Mammary epithelial cell (primary cell): ENCODE measurements around the gene CNTNAP2.

Experiments
- EZH2 ChIP-seq: IDR thresholded peaks from 2 replicates; pipeline ENCODE4 v1.6.1; 2012; ENCODE audit warnings: low read length, inconsistent platforms, borderline replicate concordance
- TF ChIP-seq, protein P1 (sequence below), 2 donors: IDR thresholded peaks in 1 of 2; conservative IDR thresholded peaks in 1 of 2; 2 replicates each; pipeline ENCODE4 v1.5.1; 2011 to 2012; ENCODE audit warnings: inconsistent platforms in 2 of 2, low read length in 2 of 2, mild to moderate bottlenecking in 2 of 2, control low read depth in 1 of 2, low read depth in 1 of 2; ENCODE audit not compliant: insufficient read depth in 1 of 2; ENCODE audit errors: extremely low read depth in 1 of 2

DNA sequence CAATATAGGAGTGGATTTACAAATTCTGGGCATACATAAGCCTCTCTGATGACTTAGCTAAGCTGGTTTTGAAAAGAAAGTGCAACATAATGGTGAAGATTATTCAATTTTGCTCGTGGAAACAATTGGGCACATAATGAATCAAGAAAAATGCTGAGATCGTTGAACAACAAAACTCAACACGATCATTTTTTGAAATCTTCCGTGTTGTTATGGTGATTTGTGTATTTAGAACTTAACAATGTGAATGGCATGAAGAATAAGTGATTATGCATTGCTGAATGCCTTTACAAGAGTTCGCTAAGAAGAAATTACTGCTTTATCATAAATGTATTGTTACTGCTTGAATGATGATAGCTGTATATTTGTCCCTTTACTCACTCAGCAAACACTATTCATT is 875.0 kb downstream of the CNTNAP2 start:
- TF ChIP-seq, protein P1, sequence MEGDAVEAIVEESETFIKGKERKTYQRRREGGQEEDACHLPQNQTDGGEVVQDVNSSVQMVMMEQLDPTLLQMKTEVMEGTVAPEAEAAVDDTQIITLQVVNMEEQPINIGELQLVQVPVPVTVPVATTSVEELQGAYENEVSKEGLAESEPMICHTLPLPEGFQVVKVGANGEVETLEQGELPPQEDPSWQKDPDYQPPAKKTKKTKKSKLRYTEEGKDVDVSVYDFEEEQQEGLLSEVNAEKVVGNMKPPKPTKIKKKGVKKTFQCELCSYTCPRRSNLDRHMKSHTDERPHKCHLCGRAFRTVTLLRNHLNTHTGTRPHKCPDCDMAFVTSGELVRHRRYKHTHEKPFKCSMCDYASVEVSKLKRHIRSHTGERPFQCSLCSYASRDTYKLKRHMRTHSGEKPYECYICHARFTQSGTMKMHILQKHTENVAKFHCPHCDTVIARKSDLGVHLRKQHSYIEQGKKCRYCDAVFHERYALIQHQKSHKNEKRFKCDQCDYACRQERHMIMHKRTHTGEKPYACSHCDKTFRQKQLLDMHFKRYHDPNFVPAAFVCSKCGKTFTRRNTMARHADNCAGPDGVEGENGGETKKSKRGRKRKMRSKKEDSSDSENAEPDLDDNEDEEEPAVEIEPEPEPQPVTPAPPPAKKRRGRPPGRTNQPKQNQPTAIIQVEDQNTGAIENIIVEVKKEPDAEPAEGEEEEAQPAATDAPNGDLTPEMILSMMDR (conservative IDR thresholded peaks at IDR 0.05 in 1 of 2, IDR thresholded peaks at IDR 0.05 in 1 of 2; ENCODE audit: extremely low read depth in 1 of 2, insufficient read depth in 1 of 2, low read depth in 1 of 2, low read length in 2 of 2), result no peak
- no peak for TF ChIP-seq EZH2
